ENCODE data around the gene C9orf78. TPM values are rescaled to one million over a fixed set of nuclear protein-coding genes. Genes with fewer than 3 reads are reported as not detected.

C9orf78 gene
- total RNA-seq, 4 donors from 2014 or later: 32.7 to 71.9 (median 43.7) TPM

DNA sequence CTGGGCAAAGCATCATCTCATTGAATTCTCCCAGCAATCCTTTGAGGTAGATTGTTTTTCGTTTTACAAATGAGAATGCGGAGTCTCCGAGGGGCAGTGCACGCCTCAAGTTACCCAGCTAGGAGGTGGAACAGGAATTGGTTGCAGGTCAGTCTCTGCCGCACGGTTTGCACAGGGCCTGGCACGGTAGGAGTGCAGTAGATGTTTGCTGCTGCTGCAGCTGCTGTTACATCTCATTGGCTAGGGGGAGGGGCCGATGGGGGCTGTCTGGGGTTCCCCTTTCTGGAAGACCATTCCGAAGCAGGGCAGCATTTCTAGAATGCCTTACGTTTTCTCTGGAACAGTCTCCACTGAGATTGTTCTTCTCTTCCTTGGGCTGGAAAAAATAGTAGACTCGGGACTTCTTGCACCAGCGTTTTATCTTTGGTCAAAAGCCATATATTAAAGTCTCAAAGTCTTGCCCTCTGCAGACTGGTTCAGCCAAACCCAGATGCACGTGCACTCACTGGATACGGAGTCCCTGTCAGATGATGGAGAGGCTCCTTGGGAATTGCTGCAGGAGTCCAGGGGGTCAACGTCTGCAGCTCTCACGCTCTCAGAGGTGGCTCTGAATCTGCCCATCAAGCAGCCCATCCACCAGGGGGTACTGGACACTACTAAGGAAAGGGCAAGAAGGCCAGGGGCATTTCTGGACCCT lies 1.4 kb upstream of the C9orf78 start:
- TF ChIP-seq, protein P1, sequence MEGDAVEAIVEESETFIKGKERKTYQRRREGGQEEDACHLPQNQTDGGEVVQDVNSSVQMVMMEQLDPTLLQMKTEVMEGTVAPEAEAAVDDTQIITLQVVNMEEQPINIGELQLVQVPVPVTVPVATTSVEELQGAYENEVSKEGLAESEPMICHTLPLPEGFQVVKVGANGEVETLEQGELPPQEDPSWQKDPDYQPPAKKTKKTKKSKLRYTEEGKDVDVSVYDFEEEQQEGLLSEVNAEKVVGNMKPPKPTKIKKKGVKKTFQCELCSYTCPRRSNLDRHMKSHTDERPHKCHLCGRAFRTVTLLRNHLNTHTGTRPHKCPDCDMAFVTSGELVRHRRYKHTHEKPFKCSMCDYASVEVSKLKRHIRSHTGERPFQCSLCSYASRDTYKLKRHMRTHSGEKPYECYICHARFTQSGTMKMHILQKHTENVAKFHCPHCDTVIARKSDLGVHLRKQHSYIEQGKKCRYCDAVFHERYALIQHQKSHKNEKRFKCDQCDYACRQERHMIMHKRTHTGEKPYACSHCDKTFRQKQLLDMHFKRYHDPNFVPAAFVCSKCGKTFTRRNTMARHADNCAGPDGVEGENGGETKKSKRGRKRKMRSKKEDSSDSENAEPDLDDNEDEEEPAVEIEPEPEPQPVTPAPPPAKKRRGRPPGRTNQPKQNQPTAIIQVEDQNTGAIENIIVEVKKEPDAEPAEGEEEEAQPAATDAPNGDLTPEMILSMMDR (IDR thresholded peaks at IDR 0.05): no peak
- TF ChIP-seq POLR2AphosphoS5 (IDR thresholded peaks at IDR 0.05) (no peak), POLR2A (IDR thresholded peaks at IDR 0.05) (no peak), EP300 (IDR thresholded peaks at IDR 0.05) (no peak)
- peaks cover 35% of the 10 kb centered on the region for H3K4me1 ChIP-seq
- 30% methylated on average over 16 of the region's 16 CpGs for WGBS
- H3K4me3 ChIP-seq: peak overlapping the region; percentile 99
- DNase-seq (ENCODE audit: low spot score in 2 of 2): no peak
- H3K27ac ChIP-seq: no peak overlapping the region
- peaks cover 18% of the 10 kb centered on the region for H3K36me3 ChIP-seq
- H3K27me3 ChIP-seq: no peaks in the 10 kb centered on the region
- no peaks in the 10 kb centered on the region for H3K9me3 ChIP-seq

DNA sequence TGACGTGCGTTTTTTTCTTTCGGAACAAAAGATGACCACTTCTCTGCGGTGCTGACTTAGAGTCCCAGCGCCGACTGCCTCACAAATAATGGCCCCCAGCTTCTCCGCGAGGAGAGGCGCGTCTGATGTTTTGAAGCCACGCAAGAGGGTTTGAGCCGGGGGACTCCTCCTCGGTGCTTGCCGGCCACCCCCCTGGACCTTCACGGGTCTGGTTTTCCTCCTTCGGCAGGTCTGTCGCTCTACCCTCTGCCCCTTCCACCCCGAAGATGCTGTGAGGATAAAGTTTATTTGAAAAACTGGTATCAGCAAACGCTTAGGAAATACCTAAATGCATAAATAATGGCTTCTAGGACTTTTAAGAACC lies 767 bp upstream of the C9orf78 start:
- TF ChIP-seq EP300 (IDR thresholded peaks at IDR 0.05) (no peak), POLR2AphosphoS5 (IDR thresholded peaks at IDR 0.05) (no peak), POLR2A (IDR thresholded peaks at IDR 0.05) (no peak)
- TF ChIP-seq, protein P1 (IDR thresholded peaks at IDR 0.05): no peak
- no peaks in the 10 kb centered on the region for H3K9me3 ChIP-seq
- peaks cover 35% of the 10 kb centered on the region for H3K4me1 ChIP-seq
- H3K4me3 ChIP-seq: peak overlapping the region; percentile 99
- no peaks in the 10 kb centered on the region for H3K27me3 ChIP-seq
- no peak for DNase-seq (ENCODE audit: low spot score in 2 of 2)
- H3K27ac ChIP-seq: peak overlapping the region; percentile 86
- peaks cover 24% of the 10 kb centered on the region for H3K36me3 ChIP-seq
- under 1% methylated on average over 16 of the region's 19 CpGs for WGBS

DNA sequence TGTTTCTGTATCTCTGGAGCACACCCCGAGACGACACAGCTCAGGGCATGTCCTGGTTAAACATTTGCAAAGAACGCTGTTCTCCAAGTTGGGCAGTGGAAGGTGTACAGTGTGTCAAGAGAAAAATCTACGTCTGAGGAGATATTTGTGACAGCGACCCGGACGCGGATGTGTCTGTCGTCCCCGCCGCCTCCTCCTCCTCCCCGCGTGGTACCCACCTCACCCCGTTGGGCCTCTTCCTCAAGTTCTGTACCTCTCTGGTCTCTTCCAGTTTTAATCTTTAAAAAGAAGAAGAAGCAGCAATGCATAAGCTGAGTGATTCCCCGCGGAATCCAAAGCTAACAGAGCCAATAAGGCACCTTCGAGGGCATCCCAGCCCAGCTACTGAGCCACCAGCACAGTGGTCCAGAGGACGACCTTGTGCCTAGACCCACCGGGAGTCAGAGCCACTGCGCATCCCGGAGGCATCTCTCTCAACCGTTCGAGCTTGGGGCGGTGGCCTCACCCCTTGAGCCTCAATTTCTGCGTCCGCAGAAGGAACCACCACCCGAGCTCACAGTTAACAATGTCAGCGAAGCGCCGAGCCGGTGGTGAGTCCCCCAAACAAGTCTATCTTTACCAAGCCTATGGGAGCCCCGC lies 467 bp downstream of the C9orf78 start:
- Histone ChIP-seq H3K4me3 (peak overlapping the region; percentile 99), H3K27ac (peak overlapping the region; percentile 86), H3K4me1 (peaks cover 35% of the 10 kb centered on the region), H3K36me3 (peaks cover 37% of the 10 kb centered on the region), H3K9me3 (no peaks in the 10 kb centered on the region), H3K27me3 (no peaks in the 10 kb centered on the region)
- WGBS: under 1% methylated on average over 31 of the region's 32 CpGs
- TF ChIP-seq POLR2AphosphoS5 (IDR thresholded peaks at IDR 0.05): no peak
- TF ChIP-seq EP300 (IDR thresholded peaks at IDR 0.05): no peak
- TF ChIP-seq, protein P1 (IDR thresholded peaks at IDR 0.05): no peak
- TF ChIP-seq POLR2A (IDR thresholded peaks at IDR 0.05): no peak
- peak in 1 of 2 donors; percentile 84 for DNase-seq (ENCODE audit: low spot score in 2 of 2)

DNA sequence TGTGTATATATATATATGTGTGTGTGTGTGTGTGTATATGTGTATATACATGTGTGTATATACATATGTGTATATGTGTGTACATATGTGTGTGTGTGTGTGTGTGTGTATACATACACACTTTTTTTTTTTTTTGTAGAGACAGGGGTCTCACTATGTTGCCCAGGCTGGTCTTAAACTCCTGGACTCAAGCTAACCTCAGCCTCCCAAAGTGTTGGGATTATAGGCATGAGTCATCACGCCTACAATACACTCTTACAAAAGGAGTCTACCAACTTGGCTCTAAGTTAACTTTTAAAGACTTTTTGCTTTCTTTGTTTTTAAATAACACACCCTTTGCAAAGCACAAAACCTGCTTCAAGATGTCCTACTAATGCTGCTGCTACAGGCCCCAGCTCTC lies 2.1 kb downstream of the C9orf78 start:
- peaks cover 53% of the 10 kb centered on the region for H3K36me3 ChIP-seq
- peaks cover 30% of the 10 kb centered on the region for H3K4me1 ChIP-seq
- H3K4me3 ChIP-seq: no peak overlapping the region
- H3K27ac ChIP-seq: no peak overlapping the region
- WGBS: 95% methylated on average over 1 of the region's 1 CpG
- no peaks in the 10 kb centered on the region for H3K27me3 ChIP-seq
- no peak for DNase-seq (ENCODE audit: low spot score in 2 of 2)
- no peak for TF ChIP-seq EP300 (IDR thresholded peaks at IDR 0.05)
- TF ChIP-seq, protein P1 (IDR thresholded peaks at IDR 0.05): no peak
- TF ChIP-seq POLR2A (IDR thresholded peaks at IDR 0.05): no peak
- no peak for TF ChIP-seq POLR2AphosphoS5 (IDR thresholded peaks at IDR 0.05)
- H3K9me3 ChIP-seq: no peaks in the 10 kb centered on the region

DNA sequence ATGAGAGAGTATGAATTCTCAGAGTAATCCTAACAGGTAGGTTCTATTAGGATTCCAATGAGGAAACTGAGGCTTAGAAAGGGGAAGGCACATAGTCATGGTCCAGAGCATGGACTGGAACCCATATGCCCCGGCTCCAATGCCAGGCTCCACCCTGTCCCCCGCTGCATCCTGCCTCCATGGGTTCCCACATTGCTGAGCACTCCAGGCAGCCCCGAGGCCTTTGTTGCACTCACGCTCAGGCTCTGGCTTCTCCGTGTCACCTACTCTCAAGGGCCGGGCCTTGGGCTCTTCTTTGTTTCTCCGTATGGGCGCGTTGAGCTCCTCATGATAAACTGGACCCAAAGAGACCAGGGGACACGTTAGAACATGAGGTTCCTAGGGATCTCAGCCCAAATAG lies 6.1 kb downstream of the C9orf78 start:
- no peaks in the 10 kb centered on the region for H3K27me3 ChIP-seq
- WGBS: 96% methylated on average over 10 of the region's 10 CpGs
- peaks cover 8% of the 10 kb centered on the region for H3K4me1 ChIP-seq
- H3K36me3 ChIP-seq: peaks cover 64% of the 10 kb centered on the region
- H3K27ac ChIP-seq: no peak overlapping the region
- no peak for TF ChIP-seq EP300 (IDR thresholded peaks at IDR 0.05)
- TF ChIP-seq POLR2A (IDR thresholded peaks at IDR 0.05): no peak
- no peak for TF ChIP-seq POLR2AphosphoS5 (IDR thresholded peaks at IDR 0.05)
- TF ChIP-seq, protein P1 (IDR thresholded peaks at IDR 0.05): no peak
- no peaks in the 10 kb centered on the region for H3K9me3 ChIP-seq
- H3K4me3 ChIP-seq: no peak overlapping the region
- DNase-seq (ENCODE audit: low spot score in 2 of 2): no peak

Measured in suprapubic skin (tissue), 4 donors.